ENCODE measurements around the gene PPEF1.
"Not testable (repeated sequence)": the region's sequence is repeated elsewhere in the genome, so short reads cannot be mapped to it uniquely, and the experiment has no call there.

PPEF1 gene

GRCh38 chrX:18702362-18703195 is 4.9 kb upstream of the PPEF1 start:
- DNase-seq, result no peak

- DNase-seq, result no peak
Observed at GRCh38 chrX:18709833-18710232, 2.4 kb downstream of the PPEF1 start.

GRCh38 chrX:18714910-18715309 is 7.5 kb downstream of the PPEF1 start:
- DNase-seq, result no peak

GRCh38 chrX:18719852-18720251 is 12.4 kb downstream of the PPEF1 start:
- DNase-seq, result no peak

GRCh38 chrX:18721683-18722499 is 14.4 kb downstream of the PPEF1 start:
- no peak for DNase-seq

GRCh38 chrX:18722500-18723071 is 15.1 kb downstream of the PPEF1 start:
- DNase-seq, result no peak

- no peak for DNase-seq
Observed at GRCh38 chrX:18725310-18725943, 18.0 kb downstream of the PPEF1 start.

- DNase-seq, result no peak
Observed at GRCh38 chrX:18733287-18733686, 25.8 kb downstream of the PPEF1 start.

- DNase-seq, result not testable (repeated sequence)
Observed at GRCh38 chrX:18739609-18740008, 32.2 kb downstream of the PPEF1 start.

- DNase-seq, result no peak
Observed at GRCh38 chrX:18748499-18748898, 41.1 kb downstream of the PPEF1 start.

- DNase-seq, result no peak
Observed at GRCh38 chrX:18753631-18754030, 46.2 kb downstream of the PPEF1 start.

- no peak for DNase-seq
Observed at GRCh38 chrX:18755651-18756050, 48.2 kb downstream of the PPEF1 start.

GRCh38 chrX:18757956-18758932 is 50.8 kb downstream of the PPEF1 start:
- DNase-seq, result no peak

- DNase-seq, result no peak
Observed at GRCh38 chrX:18761750-18762149, 54.3 kb downstream of the PPEF1 start.

GRCh38 chrX:18763106-18763505 is 55.7 kb downstream of the PPEF1 start:
- not testable (repeated sequence) for DNase-seq

- DNase-seq, result no peak
Observed at GRCh38 chrX:18769364-18769763, 61.9 kb downstream of the PPEF1 start.

GRCh38 chrX:18769812-18770573 is 62.5 kb downstream of the PPEF1 start:
- DNase-seq, result no peak

GRCh38 chrX:18789916-18790315 is 82.5 kb downstream of the PPEF1 start:
- no peak for DNase-seq

- no peak for DNase-seq
Observed at GRCh38 chrX:18792828-18793227, 85.4 kb downstream of the PPEF1 start.

GRCh38 chrX:18793601-18794089 is 86.2 kb downstream of the PPEF1 start:
- no peak for DNase-seq

- no peak for DNase-seq
Observed at GRCh38 chrX:18797141-18797540, 89.7 kb downstream of the PPEF1 start.

All from NCI-H446 (cell line).